Lower lobe of right lung (tissue), 2 donors: ENCODE measurements around the gene ARID5A. TPM values are rescaled to one million over a fixed set of nuclear protein-coding genes. Genes with fewer than 3 reads are reported as not detected.
A peak's percentile ranks its signal among the peaks of the same experiment; 100 is the strongest.

Experiments
- ATAC-seq, 2 donors: fragments of 200-7000 bp; cut with Tn5 transposase; one replicate each; pipeline ENCODE4 v1.9.1; 2020 to 2022; ENCODE audit warnings: mild to moderate bottlenecking in 2 of 2, moderate library complexity in 2 of 2
- DNase-seq: peaks from one replicate; pipeline ENCODE4 v3.0.0-alpha.2; 2020
- H3K27ac ChIP-seq: fragments of 200-600 bp; one replicate; pipeline ENCODE4 v1.8.0; 2022
- H3K27me3 ChIP-seq: fragments of 200-600 bp; one replicate; pipeline ENCODE4 v1.8.0; 2022; ENCODE audit warnings: low read depth
- H3K36me3 ChIP-seq: fragments of 200-600 bp; one replicate; pipeline ENCODE4 v1.8.0; 2022; ENCODE audit warnings: mild to moderate bottlenecking
- H3K4me1 ChIP-seq: fragments of 200-600 bp; one replicate; pipeline ENCODE4 v1.8.0; 2022
- H3K4me3 ChIP-seq: fragments of 200-600 bp; one replicate; pipeline ENCODE4 v1.8.0; 2022; ENCODE audit warnings: mild to moderate bottlenecking
- H3K9me3 ChIP-seq: fragments of 200-600 bp; one replicate; pipeline ENCODE4 v1.8.0; 2022
- intact Hi-C: fragments of 100-400 bp; cut with DNase I; formaldehyde crosslinking; loops from one replicate; pipeline ENCODE4 v1.11.0; 2022
- total RNA-seq: library from RNA; stranded (reverse); fragmentation: NEBNext Ultra II Directional; extraction: Animal tissue kit (Norgen Biotek cat#: 25700); gene quantifications from one replicate; pipeline ENCODE4 v1.2.1, GENCODE V29; 2021
- TF ChIP-seq, protein P1 (sequence below): fragments of 200-600 bp; IDR thresholded peaks from one replicate; pipeline ENCODE4 v1.8.0; 2022; ENCODE audit warnings: antibody characterized with exemption, mild to moderate bottlenecking
- donor health status: DM: no; HTN: yes; CAD: no; lungs with severe emphysema.

Gene ARID5A
- total RNA-seq, 1 donor from 2014 or later, result 27.7 TPM

DNA sequence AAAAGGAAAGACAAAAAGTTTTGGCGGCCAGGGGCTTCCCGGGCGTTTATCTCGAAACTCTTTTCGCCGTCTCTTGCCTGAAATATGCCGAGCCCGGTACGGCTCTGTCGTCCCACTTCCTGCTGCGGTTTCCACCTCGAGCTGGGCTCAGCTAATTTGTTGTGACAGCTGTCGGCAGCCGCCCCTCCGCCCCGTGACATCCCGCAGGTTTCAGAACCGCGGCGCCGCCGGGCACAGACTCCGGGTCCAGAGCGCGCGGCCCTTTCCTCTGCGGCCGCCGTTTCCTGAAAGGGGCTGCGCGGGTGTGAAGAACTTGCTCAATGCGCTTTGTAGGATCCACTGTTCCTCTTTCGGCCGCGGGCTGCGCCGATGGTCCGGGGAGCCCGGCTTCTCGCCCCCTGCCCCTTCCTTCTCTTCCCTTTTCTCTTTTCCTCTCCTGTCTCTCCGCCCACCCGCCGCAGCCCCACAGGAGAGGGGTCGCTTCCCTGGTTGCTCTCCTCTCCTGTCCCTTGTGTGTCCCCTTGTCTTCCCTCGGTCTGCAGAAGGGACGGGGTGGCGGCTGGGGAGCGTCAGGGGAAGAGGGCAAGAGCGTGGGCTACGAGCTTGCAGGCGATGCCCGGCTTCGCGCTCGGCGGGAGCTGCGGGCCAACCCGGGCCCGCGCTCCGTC lies 648 bp downstream of the ARID5A start:
- ATAC-seq (peak; percentile 61 to 72), DNase-seq (peak; percentile 93)
- TF ChIP-seq, protein P1, sequence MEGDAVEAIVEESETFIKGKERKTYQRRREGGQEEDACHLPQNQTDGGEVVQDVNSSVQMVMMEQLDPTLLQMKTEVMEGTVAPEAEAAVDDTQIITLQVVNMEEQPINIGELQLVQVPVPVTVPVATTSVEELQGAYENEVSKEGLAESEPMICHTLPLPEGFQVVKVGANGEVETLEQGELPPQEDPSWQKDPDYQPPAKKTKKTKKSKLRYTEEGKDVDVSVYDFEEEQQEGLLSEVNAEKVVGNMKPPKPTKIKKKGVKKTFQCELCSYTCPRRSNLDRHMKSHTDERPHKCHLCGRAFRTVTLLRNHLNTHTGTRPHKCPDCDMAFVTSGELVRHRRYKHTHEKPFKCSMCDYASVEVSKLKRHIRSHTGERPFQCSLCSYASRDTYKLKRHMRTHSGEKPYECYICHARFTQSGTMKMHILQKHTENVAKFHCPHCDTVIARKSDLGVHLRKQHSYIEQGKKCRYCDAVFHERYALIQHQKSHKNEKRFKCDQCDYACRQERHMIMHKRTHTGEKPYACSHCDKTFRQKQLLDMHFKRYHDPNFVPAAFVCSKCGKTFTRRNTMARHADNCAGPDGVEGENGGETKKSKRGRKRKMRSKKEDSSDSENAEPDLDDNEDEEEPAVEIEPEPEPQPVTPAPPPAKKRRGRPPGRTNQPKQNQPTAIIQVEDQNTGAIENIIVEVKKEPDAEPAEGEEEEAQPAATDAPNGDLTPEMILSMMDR, result no peak
- intact Hi-C loops, result no loop called here
- no peaks in the 10 kb centered on the region for H3K27me3 ChIP-seq
- H3K9me3 ChIP-seq, result no peaks in the 10 kb centered on the region
- peaks cover 9% of the 10 kb centered on the region for H3K36me3 ChIP-seq
- peaks cover 85% of the 10 kb centered on the region for H3K4me1 ChIP-seq
- H3K27ac ChIP-seq, result peak overlapping the region; percentile 99
- peak overlapping the region; percentile 95 for H3K4me3 ChIP-seq

DNA sequence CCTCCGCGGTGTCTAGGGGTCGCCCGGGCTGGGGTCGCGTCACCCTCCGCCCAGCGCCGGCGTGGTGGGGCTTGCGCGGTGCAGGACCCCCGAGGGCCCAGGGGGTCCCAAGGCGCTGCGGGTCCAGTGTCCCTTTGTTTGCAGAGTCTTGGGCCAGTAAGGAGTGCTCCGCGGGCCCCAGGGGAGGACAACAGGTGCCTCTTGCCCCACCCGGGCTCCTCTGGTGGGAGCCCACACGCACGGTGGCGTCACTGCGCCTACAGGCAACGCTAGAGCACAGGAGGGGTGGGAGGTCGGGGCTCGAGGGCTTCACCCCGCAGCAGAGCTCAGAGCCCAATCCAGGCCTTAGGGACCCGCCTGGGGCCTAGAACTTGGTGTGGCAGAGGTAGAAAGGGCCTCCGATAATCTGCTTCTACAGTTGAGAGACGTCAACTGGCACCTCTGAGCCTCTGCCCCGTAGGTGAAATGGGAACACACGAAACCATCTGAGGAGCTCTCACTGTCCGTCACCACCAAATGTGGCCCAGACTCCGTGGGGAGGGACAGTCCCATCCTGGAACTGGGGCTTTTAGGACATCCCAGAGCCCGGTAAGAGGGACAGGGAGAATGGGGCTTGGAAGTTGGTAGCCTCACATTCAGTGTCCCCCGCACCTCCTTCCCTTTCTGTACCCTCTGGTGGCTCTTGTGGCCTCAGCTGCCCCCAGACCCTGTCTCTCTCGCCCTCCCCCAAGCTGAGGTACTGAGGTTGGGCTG lies 1.4 kb downstream of the ARID5A start:
- TF ChIP-seq, protein P1, result no peak
- Histone ChIP-seq H3K36me3 (peaks cover 15% of the 10 kb centered on the region), H3K4me1 (peaks cover 79% of the 10 kb centered on the region), H3K4me3 (peak overlapping the region; percentile 95), H3K27ac (peak overlapping the region; percentile 99), H3K27me3 (no peaks in the 10 kb centered on the region), H3K9me3 (no peaks in the 10 kb centered on the region)
- intact Hi-C loops, result no loop called here
- DNase-seq (no peak), ATAC-seq (peak; percentile 0 to 1)

DNA sequence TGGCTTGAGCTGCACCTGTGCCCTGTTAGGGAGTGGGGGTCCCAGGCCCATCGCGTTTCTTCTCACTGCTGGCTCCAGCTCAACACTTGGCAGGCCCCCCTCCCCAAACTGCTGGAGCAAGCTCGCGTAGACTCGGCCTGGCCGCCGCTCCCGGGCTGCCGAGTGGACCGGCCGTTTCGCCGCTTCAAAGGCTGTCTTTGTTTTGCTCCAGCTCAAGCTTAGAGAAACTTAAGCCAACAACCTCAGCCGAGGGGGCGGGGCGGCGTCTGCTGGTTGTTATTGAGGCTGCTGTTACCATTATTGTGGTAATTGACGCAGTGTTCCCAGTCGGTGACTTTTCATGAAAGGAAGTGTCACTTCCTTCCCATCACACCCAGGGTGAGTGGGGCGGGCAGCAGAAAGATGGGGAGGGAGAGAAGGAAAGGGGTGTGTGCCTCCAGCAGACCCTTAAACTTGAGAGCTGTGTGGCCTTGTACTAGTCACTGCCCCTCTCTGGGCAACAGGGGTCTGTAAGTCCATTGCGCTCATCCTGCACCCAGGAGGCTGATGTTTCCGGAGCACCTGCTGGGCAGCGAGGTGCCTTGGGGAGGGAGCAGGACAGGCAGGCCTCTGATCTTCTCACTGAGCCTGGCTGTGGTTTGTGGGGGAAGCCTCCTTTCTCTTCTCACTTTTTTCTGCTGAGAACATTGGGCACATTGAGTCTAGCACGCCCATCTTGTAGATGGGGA lies 2.1 kb downstream of the ARID5A start:
- peak overlapping the region; percentile 95 for H3K4me3 ChIP-seq
- DNase-seq, result peak; percentile 91
- peak overlapping the region; percentile 99 for H3K27ac ChIP-seq
- H3K9me3 ChIP-seq, result no peaks in the 10 kb centered on the region
- H3K36me3 ChIP-seq, result peaks cover 22% of the 10 kb centered on the region
- H3K27me3 ChIP-seq, result no peaks in the 10 kb centered on the region
- TF ChIP-seq, protein P1, result no peak
- intact Hi-C loops, result no loop called here
- peaks cover 71% of the 10 kb centered on the region for H3K4me1 ChIP-seq
- peak; percentile 38 to 49 for ATAC-seq

DNA sequence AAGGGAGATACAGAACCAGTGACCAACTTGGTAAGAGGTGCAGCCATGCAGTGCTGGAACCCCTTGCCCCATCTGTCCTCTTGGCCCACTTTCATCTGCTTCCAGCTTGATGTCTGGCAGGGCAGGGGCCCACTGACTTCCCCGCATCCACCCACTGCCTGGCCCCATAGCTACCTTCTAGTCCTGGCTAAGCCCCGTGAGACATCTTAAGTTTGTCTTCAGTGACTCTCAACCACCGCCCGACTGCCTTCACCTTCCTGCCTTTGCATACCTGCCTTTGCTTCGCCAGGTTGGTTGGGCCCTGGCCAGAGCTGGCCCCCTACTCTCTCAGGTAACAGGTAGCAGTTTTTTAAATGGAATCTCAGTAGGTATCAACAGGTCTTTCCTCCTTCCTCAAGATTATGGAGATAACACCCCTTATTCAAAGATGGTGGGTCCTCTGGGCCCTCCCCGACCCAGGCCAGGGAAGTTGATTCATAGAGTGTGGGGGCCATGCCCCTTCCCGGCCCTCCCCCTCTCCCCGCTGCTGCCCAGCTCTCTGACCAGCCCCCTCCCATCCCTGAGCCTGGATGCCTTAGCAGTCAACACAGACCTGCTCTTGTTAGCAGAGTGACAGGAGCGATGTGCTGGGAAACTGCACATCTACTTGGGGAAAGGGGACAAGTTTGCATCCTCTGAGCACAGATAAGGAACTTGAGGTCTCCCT lies 2.8 kb downstream of the ARID5A start:
- Histone ChIP-seq H3K4me1 (peaks cover 64% of the 10 kb centered on the region), H3K36me3 (peaks cover 29% of the 10 kb centered on the region), H3K27me3 (no peaks in the 10 kb centered on the region), H3K4me3 (peak overlapping the region; percentile 95), H3K9me3 (no peaks in the 10 kb centered on the region), H3K27ac (peak overlapping the region; percentile 99)
- TF ChIP-seq, protein P1, result no peak
- ATAC-seq, result no peak
- no peak for DNase-seq
- intact Hi-C loops, result no loop called here

DNA sequence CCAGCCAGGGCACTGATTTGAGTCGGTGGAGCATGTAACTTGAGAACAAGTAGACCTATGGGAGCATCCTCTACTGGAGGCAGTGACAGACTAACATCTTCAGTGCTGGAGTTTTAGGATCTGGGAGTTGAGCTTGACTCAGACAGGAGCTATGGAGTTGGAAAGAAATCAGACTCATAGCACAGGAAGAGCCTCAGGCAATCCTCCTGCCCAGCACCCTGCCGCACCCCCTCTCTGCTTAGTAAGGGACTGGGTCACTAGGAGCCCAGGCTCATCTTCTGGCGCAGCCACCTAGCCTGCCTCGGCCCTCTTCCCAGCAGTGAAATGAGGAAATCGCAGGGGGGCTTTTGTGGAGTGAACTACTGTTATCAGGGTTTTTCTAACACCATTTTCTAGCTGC lies 3.6 kb downstream of the ARID5A start:
- H3K4me3 ChIP-seq, result no peak overlapping the region
- intact Hi-C loops, result no loop called here
- H3K9me3 ChIP-seq, result no peaks in the 10 kb centered on the region
- DNase-seq, result no peak
- peaks cover 35% of the 10 kb centered on the region for H3K36me3 ChIP-seq
- TF ChIP-seq, protein P1, result no peak
- H3K27me3 ChIP-seq, result no peaks in the 10 kb centered on the region
- no peak for ATAC-seq
- peaks cover 56% of the 10 kb centered on the region for H3K4me1 ChIP-seq
- H3K27ac ChIP-seq, result no peak overlapping the region
